ENCODE data around the gene PRG3. TPM values are rescaled to one million over a fixed set of nuclear protein-coding genes. Genes with fewer than 3 reads are reported as not detected.

Gene PRG3
- total and polyA plus RNA-seq, 2 of the 4 experiments (the other 2 are of a cell fraction), result not detected

DNA sequence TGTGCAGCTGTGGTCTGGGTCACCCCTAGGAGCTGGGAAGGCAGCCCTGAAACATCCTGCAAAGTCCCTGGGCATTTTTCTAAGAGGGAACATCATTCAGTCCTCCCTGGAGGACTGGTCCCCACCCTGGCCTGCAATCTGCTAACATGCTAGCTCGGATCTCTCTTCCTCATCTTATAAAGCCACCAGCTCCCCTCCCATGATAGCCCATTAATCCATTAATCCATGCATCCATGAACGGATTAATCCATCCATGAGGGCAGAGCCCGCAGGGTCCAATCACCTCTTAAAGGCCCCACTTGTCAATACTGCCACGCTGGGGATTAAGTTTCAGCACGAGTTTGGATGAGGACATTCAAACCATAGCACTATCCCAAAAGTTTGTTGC, 12.1 kb downstream of the PRG3 start:
- Histone ChIP-seq H3K9me3 (ENCODE audit: control insufficient read depth, insufficient read depth, low read length) (no peaks in the 10 kb centered on the region), H2AK9ac (replicated peaks; ENCODE audit: low read depth, low read length, poor library complexity) (no peak overlapping the region), H3K4me3 (ENCODE audit: insufficient read depth, low read depth, low read length) (no peak overlapping the region), H2AK5ac (ENCODE audit: low read depth, low read length) (no peak overlapping the region), H2BK15ac (ENCODE audit: low read depth, low read length) (no peak overlapping the region), H3K23ac (ENCODE audit: low read depth, low read length) (no peak overlapping the region), H3K14ac (replicated peaks; ENCODE audit: low read depth, low read length) (no peak overlapping the region), H4K20me1 (ENCODE audit: insufficient read depth, low read length) (no peaks in the 10 kb centered on the region), H2AFZ (replicated peaks; ENCODE audit: low read length, poor library complexity) (no peak overlapping the region), H3K4me1 (ENCODE audit: control insufficient read depth, insufficient read depth, low read length) (no peaks in the 10 kb centered on the region), H3K56ac (ENCODE audit: extremely low read depth, insufficient read depth, low read length) (no peak overlapping the region), H3K79me1 (ENCODE audit: low read depth in 1 of 2, low read length in 2 of 2) (no peaks in the 10 kb centered on the region), H3K9ac (ENCODE audit: low read depth, low read length) (no peak overlapping the region), H2BK120ac (ENCODE audit: low read depth, low read length) (no peak overlapping the region), H3K9me1 (ENCODE audit: insufficient read depth, low read length) (no peaks in the 10 kb centered on the region), H3K36me3 (ENCODE audit: control insufficient read depth, insufficient read depth, low read length) (no peaks in the 10 kb centered on the region), H4K91ac (ENCODE audit: insufficient read depth, low read depth, low read length) (no peak overlapping the region), H3K27ac (ENCODE audit: insufficient read depth, low read length) (no peak overlapping the region), H4K5ac (ENCODE audit: low read depth, low read length) (no peak overlapping the region), H3K18ac (ENCODE audit: low read depth, low read length) (no peak overlapping the region), H3K27me3 (ENCODE audit: control insufficient read depth, insufficient read depth, low read length) (peaks cover 39% of the 10 kb centered on the region), H2BK20ac (ENCODE audit: low read depth, low read length) (no peak overlapping the region), H2BK5ac (ENCODE audit: low read depth, low read length, poor library complexity, severe bottlenecking) (no peak overlapping the region), H4K8ac (ENCODE audit: low read depth in 2 of 2, low read length in 2 of 2) (no peak overlapping the region), H3K4ac (ENCODE audit: low read depth, low read length) (no peak overlapping the region), H3K4me2 (ENCODE audit: low read depth, low read length) (no peak overlapping the region)
- no peak for DNase-seq
- dilution Hi-C loops (cut with HindIII; ENCODE audit: low sequenced_read_pairs, unreplicated experiment) (no loop called here), intact Hi-C loops (cut with micrococcal nuclease) (no loop called here), in situ Hi-C loops (cut with MboI; ENCODE audit: low sequenced_read_pairs) (loop anchor here (25.0 kb wide), 1 partner anchor 532 kb away; no protein-coding TSS in a partner anchor)
- ATAC-seq (ENCODE audit: low read depth), result no peak
- POLR2A ChIA-PET (ENCODE audit: unreplicated experiment), result no interaction called here
- CTCF ChIA-PET, result no interaction called here
- 43% methylated on average over 1 of the region's 5 CpGs; no CpG with 5 or more reads in 1 of the 2 experiments for WGBS, 2 experiments (ENCODE audit: extremely low coverage in 2 of 2, insufficient read length in 1 of 2)
- TF ChIP-seq NFE2L2 (IDR thresholded peaks at IDR 0.05; ENCODE audit: low read depth, low read length) (no peak), SMC3 (IDR thresholded peaks at IDR 0.05; ENCODE audit: low read depth, low read length) (no peak), POLR2A (IDR thresholded peaks at IDR 0.05; ENCODE audit: low read depth, low read length) (no peak), MAZ (IDR thresholded peaks at IDR 0.05; ENCODE audit: borderline replicate concordance, low read depth, low read length) (no peak), RFX5 (IDR thresholded peaks at IDR 0.05; ENCODE audit: low read depth, low read length) (no peak), BHLHE40 (IDR thresholded peaks at IDR 0.05; ENCODE audit: low read depth, low read length) (no peak), MXI1 (IDR thresholded peaks at IDR 0.05; ENCODE audit: borderline replicate concordance, low read depth, low read length) (no peak), CHD1 (IDR thresholded peaks at IDR 0.05; ENCODE audit: low read depth, low read length) (no peak), CEBPB (IDR thresholded peaks at IDR 0.05; ENCODE audit: low read depth, low read length) (no peak), FOS (IDR thresholded peaks at IDR 0.05; ENCODE audit: low read depth, low read length) (no peak)
- TF ChIP-seq, protein P1, sequence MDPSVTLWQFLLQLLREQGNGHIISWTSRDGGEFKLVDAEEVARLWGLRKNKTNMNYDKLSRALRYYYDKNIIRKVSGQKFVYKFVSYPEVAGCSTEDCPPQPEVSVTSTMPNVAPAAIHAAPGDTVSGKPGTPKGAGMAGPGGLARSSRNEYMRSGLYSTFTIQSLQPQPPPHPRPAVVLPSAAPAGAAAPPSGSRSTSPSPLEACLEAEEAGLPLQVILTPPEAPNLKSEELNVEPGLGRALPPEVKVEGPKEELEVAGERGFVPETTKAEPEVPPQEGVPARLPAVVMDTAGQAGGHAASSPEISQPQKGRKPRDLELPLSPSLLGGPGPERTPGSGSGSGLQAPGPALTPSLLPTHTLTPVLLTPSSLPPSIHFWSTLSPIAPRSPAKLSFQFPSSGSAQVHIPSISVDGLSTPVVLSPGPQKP (IDR thresholded peaks at IDR 0.05; ENCODE audit: borderline replicate concordance, low read depth, low read length), result no peak
- TF ChIP-seq, protein P2, sequence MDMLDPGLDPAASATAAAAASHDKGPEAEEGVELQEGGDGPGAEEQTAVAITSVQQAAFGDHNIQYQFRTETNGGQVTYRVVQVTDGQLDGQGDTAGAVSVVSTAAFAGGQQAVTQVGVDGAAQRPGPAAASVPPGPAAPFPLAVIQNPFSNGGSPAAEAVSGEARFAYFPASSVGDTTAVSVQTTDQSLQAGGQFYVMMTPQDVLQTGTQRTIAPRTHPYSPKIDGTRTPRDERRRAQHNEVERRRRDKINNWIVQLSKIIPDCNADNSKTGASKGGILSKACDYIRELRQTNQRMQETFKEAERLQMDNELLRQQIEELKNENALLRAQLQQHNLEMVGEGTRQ (IDR thresholded peaks at IDR 0.05; ENCODE audit: low read depth, low read length), result no peak
- BruUV-seq (replicated peaks), result no TSS peak

All from IMR-90 (cell line).